GM21423 (cell line): ENCODE results near the gene PON2.
"Not testable (repeated sequence)": the region's sequence is repeated elsewhere in the genome, so short reads cannot be mapped to it uniquely, and the experiment has no call there.

ENCODE experiments used
- ATAC-seq: cut with Tn5 transposase; IDR thresholded peaks from one replicate; pipeline ENCODE4 v1.9.1; 2021; ENCODE audit warnings: mild to moderate bottlenecking, moderate library complexity; ENCODE audit not compliant: unreplicated experiment

Gene PON2

GRCh38 chr7:95434557-95435421 lies at the start of gene PON2:
Gene PON2, minus strand, starts transcription at chr7:95435028. Its CDS starts 77 bp downstream, at chr7:95434951.
- peak; percentile 98 for ATAC-seq

- no peak for ATAC-seq
These were observed 47.6 kb upstream of the PON2 start for GRCh38 chr7:95482424-95482823.

GRCh38 chr7:95481271-95482165 lies 46.7 kb upstream of the PON2 start:
- ATAC-seq = no peak

GRCh38 chr7:95479992-95480624 lies 45.3 kb upstream of the PON2 start:
- peak; percentile 72 for ATAC-seq

- ATAC-seq = no peak
These were observed 43.6 kb upstream of the PON2 start for GRCh38 chr7:95478272-95479037.

GRCh38 chr7:95476904-95477594 lies 42.2 kb upstream of the PON2 start:
- ATAC-seq = no peak

GRCh38 chr7:95476072-95476847 lies 41.4 kb upstream of the PON2 start:
- ATAC-seq = no peak

GRCh38 chr7:95473276-95473985 lies 38.6 kb upstream of the PON2 start:
- ATAC-seq = no peak

- ATAC-seq = no peak
These were observed 37.8 kb upstream of the PON2 start for GRCh38 chr7:95472581-95473161.

GRCh38 chr7:95471071-95471470 lies 36.2 kb upstream of the PON2 start:
- ATAC-seq = no peak

- ATAC-seq = peak; percentile 98
These were observed 35.6 kb upstream of the PON2 start for GRCh38 chr7:95470452-95470851.

GRCh38 chr7:95469848-95470247 lies 35.0 kb upstream of the PON2 start:
- ATAC-seq = no peak

GRCh38 chr7:95469187-95469586 lies 34.4 kb upstream of the PON2 start:
- ATAC-seq = no peak

- ATAC-seq = no peak
These were observed 33.2 kb upstream of the PON2 start for GRCh38 chr7:95467912-95468607.

- not testable (repeated sequence) for ATAC-seq
These were observed 25.8 kb upstream of the PON2 start for GRCh38 chr7:95460653-95461052.

GRCh38 chr7:95457947-95458346 lies 23.1 kb upstream of the PON2 start:
- no peak for ATAC-seq

- ATAC-seq = peak; percentile 73
These were observed 19.7 kb upstream of the PON2 start for GRCh38 chr7:95454438-95455045.
